ENCODE data around the gene SLC35A2.

SLC35A2 gene

DNA sequence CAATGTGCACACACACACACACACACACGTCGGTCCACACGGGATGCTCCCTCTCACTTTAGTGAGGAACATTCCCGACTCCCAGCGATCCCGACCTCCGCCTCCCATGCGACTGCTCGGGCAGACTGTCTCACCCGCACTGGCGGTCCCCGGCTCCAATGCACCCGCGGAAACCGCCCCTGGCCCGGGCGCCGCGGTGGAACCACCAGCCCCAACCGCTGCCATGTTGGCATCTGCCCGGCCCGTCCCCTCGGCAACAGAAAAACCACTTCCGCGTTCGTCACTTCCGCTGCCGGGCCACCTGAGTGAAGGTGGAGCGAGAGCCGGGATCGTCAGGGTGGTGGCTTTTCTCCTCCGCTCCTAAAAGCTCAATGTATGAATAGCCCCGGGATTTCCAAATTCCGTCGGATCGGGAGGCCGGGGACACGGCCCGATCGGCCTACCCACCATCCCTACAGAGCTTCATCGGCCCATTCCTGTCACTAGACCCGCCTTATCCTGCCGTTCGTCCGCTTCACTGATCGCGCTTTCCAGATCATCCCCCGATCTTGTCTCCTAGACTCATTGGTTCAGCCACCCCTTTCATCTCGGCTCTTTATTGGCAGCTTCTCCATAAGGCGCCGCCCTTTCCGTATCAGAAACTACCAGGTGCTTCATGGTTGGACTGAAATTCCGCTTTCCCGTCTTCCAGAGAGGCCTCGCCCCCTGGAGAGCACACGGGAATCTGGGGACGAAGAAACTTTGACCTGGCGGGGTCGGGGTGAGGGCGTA is at the start of gene SLC35A2:
TSS of gene SLC35A2 (minus strand) at position 235 of the 771 bp plus-strand sequence. CDS start at position 225, 10 bp downstream.
- no peak for FAIRE-seq

DNA sequence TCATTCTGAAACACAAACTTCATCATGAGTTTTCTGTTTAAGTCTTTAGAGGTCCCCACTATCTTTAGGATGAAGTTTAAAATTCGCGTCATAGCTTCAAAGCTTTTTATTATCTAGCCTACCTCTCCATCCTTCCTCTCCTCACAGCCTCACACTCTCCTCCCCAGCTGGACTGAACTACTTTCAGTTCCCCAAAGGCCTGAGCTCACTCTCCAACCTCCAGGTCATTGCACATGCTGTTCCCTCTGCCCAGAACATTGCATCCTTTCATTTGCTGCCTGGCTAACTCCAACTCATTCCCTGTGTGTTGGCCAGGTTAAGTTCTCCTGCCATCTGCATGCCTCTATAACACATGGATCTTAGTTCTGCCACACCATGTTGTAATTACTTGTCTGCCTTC is 48.8 kb upstream of the SLC35A2 start:
- no peak for FAIRE-seq

DNA sequence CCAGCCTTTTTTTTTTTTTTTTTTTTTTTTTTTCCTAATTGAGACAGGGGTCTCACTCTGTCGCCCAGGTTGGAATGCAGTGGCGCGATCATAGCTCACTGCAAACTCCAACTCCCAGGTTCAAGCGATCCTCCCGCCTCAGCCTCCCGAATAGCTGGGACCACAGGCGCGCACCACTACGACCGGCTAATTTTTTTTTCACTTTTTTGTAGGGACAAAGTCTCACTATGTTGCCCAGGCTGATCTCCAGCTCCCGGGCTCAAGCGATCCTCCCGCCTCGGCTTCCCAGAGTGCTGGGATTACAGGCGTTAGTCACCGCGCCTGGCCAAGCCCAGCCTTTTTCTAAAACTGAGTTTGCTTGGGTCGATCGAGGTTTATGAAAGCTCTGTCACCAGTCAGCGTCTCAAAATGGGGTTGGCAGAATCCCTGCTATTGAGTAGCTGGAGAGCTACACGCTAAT is 47.2 kb upstream of the SLC35A2 start:
- FAIRE-seq, result no peak

DNA sequence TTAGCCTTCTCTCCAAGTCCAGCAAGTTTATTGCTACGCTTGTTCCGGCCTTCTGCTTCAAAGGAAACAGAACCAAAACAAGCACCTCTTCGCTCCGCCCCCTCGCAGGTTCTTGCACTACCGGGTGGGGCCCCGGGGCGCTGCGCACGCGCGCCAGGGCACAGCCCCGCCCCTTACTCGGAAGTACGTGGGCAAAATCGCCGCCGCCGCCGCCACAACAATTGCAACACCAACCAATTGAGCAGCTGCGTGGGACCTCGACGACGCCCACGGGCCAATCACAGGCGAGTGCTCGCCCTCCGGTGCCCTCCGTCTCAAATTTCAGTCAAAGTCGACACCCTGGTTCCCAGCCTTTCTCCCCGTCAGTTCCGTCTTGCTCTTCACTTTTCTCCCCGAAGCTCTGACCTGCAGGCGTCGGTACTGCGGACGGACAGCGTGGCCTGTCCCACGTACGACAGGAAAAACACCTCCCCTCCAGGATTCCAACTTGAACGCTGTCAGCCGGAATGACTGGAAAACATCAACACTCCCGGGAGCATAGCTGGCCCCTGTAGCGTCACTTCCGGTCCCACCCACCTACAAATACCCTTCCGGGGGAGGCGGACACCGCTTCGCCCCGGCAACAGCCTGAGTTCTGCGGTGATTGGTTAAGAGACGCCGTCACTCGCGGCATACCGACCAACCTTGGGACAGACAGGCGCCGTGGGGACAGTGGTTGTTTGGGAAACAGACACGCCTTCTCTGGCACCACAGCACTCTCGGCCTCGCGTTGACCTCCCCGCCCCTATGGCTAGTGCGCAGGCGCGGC is 46.6 kb upstream of the SLC35A2 start:
- peak; percentile 97 for FAIRE-seq

DNA sequence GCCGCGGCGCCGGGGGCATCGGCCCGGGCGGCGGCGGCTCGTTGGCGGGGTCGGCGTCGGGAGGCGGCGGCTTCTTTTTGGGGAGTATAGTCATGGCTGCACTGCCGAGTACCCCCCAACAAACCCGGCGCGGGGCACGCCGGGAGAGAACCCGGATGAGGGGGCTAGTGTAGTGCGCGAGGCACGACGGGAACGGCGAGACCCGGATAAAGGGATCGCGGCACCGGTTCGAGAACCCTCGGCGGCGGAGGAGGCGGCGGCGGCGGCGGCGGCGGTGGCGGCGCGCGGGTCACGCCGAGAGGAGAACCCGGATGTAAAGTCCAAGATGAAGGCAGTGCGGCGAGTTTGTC is 46.0 kb upstream of the SLC35A2 start, which contains the start of gene OTUD5:
TSS of gene OTUD5 (minus strand) at position 131 of the 350 bp plus-strand sequence. CDS start at position 94, 37 bp downstream.
- FAIRE-seq, result no peak

DNA sequence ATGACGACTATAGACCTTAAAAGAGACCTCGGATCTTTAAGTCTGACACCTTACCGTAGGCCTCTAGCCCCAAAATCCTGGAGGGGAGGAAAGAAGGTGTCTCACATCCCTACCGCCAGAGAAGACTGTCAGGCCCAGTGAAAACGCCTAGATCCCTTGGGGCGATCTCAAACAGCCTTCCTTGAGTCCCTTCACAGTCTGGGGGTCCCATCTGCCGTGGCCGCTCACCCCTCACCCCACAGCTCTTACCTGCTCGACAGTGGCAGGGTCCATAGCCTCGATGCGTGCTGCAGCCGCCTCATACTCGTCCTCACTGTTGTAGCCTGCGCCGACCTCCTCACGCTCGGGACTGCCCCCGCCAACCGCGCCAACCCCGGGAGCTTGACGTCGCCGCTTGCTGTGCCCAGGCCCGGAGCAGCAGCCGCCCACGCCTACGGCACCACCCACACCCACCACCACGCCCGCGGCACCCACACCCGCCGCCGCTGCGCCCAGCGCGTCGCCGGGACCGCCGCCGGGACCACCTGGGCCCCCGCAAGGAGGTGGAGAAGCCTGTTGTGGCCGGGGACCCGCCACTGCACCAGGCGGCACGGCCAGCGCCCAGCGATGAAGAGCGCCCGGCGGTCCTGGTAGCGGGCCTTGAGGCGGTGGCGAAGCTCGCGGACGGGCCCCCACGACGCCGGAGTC is 45.4 kb upstream of the SLC35A2 start:
- no peak for FAIRE-seq

DNA sequence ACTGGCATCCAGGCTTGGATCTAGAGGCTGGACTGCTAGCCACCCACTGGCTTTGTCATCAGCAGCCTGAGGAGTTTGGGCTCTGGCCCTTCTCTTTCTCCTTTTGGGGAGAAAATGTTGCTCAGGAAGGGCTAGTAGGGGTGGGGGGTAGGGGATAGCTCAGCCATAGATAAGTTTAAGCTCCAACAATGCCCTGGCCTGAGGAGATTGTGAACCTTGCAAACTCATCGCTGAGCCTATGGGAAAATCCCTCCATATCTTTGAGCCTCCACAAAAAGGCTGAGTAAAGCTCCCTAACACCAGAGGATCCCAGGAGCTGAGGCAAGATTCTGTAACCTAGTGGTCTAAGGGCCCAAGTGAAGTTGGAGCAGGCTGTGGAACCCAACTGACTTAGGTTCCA is 37.1 kb upstream of the SLC35A2 start:
- FAIRE-seq, result no peak

GRCh38 chrX:48945517-48946348 is 34.3 kb upstream of the SLC35A2 start:
- FAIRE-seq, result peak; percentile 91

DNA sequence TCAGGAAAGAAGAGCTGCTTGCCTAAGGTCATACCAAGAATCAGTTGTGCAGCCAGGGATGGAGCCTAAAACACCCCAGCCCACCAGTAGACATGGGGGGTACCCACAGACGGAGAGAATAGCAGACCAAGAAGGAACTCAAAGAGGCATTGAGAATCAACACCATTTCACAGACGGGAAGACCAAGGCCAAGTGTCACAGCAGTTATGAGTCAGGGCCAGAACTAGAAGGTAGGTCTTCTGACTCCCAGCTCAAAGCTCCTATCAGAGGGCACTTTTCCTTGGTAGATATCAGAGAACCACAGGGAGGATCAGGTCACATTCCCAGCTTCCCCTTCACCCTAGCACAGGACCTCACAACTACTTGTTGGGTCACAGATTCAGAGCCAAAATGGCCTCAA is 31.4 kb upstream of the SLC35A2 start:
- no peak for FAIRE-seq

GRCh38 chrX:48940404-48940955 is 29.0 kb upstream of the SLC35A2 start:
- no peak for FAIRE-seq

DNA sequence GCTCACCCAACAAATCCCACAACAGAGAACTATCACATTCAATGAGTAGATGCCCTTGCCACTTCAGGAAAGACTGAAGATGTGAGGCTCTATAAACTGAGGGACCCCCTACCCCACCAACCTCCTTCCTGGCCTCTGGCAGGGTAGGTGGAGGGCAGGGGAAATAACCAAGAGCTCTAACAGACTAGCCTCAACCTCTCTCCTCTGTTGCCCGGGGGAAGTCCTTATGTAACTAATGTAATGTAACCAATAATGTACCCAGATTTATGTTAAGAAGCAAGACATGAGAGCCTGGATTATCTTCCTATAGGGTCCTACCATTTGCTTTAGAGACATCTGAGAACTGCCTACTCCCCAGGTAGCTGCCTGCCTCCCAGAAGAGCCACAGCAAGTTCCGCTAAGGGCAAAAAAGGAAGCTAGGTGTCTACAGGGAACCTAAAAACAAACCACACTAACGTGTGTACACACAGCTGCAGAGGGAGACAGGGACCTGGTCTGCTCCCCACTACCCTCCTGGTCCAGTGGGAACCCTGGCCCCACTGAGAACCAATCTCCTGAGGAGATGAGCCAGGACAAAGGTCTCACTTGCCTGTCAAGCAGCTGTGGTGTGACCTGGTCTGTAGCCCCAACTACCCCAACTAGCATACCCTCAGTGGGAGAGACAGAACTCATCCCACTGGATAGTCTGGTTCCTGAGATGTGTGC is 28.2 kb upstream of the SLC35A2 start:
- no peak for FAIRE-seq

DNA sequence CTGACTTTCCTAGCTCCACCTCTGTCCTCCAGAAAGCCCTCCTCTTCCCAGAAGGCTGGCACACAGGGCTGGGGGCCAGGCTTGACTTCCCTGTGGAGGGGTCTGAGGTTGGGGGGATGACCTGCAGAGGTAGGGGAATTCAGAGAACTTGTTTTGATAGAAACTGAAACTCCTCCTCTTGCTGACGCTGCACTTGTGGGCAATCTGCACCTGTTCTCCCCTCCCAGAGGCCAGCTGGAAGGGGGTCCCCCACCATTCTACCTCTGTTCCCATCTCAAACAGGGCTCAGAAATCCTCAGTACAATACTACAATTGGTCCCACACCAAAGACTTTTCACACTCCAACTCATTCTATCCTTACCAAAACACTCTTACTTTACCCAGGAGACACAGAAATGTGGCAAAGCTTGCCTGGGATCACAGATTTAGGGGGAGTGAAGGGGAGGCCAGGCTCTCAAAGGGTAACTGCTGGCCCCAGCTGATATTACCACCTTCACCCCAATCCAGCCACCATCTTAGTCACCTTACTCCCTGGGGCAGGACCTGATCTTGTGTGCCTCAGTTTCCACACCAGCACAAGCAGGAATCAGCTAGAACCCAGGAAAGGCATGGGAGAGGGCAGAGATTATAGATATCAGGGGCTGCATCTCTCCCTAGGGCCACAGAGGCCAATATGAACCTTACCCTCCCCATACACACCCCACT is 27.4 kb upstream of the SLC35A2 start:
- FAIRE-seq, result no peak

DNA sequence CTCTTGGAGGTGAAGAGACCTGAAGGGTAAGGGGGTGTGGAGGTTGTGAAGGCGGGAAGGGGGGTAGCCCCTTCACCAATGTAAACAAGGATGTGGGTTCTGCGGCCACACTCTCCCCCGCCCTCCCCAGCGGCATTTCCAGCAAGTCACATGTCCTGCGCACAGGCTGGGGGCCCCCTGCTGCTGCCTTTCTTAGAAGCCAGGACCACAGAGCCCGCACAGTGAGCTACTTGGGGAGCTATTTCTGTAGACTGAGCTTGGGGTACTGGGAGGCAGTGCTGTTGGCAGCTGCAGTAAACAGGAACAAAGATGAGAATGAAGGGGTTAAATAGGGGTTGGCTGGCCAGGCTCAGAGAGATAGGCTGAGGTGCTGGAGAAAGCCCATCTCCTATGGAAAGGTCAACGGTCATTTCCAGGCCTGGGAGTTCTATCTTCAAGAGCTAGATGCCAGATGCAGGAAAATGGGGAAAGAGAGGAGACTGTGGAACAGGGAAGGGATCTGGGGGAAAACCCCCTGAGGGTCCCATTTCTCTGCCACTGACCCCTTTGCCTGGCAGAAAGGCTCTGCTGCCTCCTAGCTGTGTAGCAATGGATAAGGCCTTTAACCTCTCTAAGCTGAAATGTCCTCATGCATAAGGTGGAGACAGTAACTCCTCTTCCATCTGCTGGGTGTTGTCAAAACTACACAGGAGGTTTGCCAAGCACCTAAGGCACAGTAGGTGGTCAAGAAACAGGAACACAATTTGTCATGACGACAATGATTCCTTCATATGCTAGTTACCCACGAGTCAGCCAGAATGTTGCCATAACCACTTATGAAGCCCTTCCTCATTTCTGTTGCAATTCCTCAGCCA is 25.8 kb upstream of the SLC35A2 start:
- FAIRE-seq, result no peak

- no peak for FAIRE-seq
These were observed 25.1 kb upstream of the SLC35A2 start for GRCh38 chrX:48936429-48937053.

- no peak for FAIRE-seq
These were observed 23.8 kb upstream of the SLC35A2 start for GRCh38 chrX:48935301-48935670.

GRCh38 chrX:48934581-48935300 is 23.3 kb upstream of the SLC35A2 start:
- no peak for FAIRE-seq

DNA sequence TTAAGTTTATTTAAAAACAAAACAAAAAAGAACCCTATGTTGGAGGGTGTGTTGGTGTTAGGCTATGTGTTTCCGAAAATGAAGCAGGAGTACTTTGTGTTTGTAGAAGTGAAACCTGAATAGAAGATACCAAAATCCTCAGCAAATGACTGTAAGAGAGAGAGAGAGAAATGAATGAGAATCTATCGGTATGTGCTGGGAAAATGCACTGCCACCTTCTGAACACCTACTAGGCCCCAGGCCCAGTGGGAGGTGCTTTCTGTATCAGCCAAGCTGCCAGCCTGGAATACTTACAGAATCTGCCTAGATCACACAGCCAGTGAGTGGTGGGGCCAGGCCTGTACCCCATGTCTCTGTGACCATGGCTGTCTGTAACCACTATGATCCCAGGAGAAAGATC is 22.3 kb upstream of the SLC35A2 start:
- no peak for FAIRE-seq

GRCh38 chrX:48927736-48928382 is 16.4 kb upstream of the SLC35A2 start:
- FAIRE-seq, result peak; percentile 65
